GM19025 (cell line): ENCODE data around the gene BRAT1.
"Not testable (repeated sequence)": the region's sequence is repeated elsewhere in the genome, so short reads cannot be mapped to it uniquely, and the experiment has no call there.

Experiments used
- ATAC-seq: cut with Tn5 transposase; IDR thresholded peaks from one replicate; pipeline ENCODE4 v1.9.1; 2021; ENCODE audit warnings: mild to moderate bottlenecking, low read depth, moderate library complexity; ENCODE audit not compliant: unreplicated experiment

BRAT1 gene

GRCh38 chr7:2555121-2556052 lies at the start of gene BRAT1:
Gene BRAT1 (minus strand): TSS chr7:2555524. CDS start chr7:2554431, 1,093 bp downstream.
- ATAC-seq, result peak; percentile 67

GRCh38 chr7:2604608-2605174 lies 49.4 kb upstream of the BRAT1 start:
- ATAC-seq, result no peak

- ATAC-seq, result no peak
These were observed 48.0 kb upstream of the BRAT1 start for GRCh38 chr7:2603044-2603965.

GRCh38 chr7:2602406-2603043 lies 47.2 kb upstream of the BRAT1 start:
- ATAC-seq, result no peak

- ATAC-seq, result no peak
These were observed 46.6 kb upstream of the BRAT1 start for GRCh38 chr7:2601907-2602306.

GRCh38 chr7:2601065-2601464 lies 45.7 kb upstream of the BRAT1 start:
- no peak for ATAC-seq

- ATAC-seq, result no peak
These were observed 43.0 kb upstream of the BRAT1 start for GRCh38 chr7:2598154-2598823.

- ATAC-seq, result no peak
These were observed 41.9 kb upstream of the BRAT1 start for GRCh38 chr7:2597273-2597640.

GRCh38 chr7:2596464-2597272 lies 41.3 kb upstream of the BRAT1 start:
- ATAC-seq, result no peak

GRCh38 chr7:2595258-2595860 lies 40.0 kb upstream of the BRAT1 start:
- ATAC-seq, result no peak

- ATAC-seq, result no peak
These were observed 39.3 kb upstream of the BRAT1 start for GRCh38 chr7:2594599-2594998.

- no peak for ATAC-seq
These were observed 37.9 kb upstream of the BRAT1 start for GRCh38 chr7:2593036-2593727.

- no peak for ATAC-seq
These were observed 37.1 kb upstream of the BRAT1 start for GRCh38 chr7:2592375-2592865.

- ATAC-seq, result not testable (repeated sequence)
These were observed 34.6 kb upstream of the BRAT1 start for GRCh38 chr7:2589941-2590340.

- no peak for ATAC-seq
These were observed 34.0 kb upstream of the BRAT1 start for GRCh38 chr7:2589341-2589740.

- no peak for ATAC-seq
These were observed 32.5 kb upstream of the BRAT1 start for GRCh38 chr7:2587778-2588177.

- no peak for ATAC-seq
These were observed 31.8 kb upstream of the BRAT1 start for GRCh38 chr7:2587134-2587533.
